ENCODE results near the gene RNF220.
A peak's percentile ranks its signal among the peaks of the same experiment; 100 is the strongest.
"Not testable (repeated sequence)": the region's sequence is repeated elsewhere in the genome, so short reads cannot be mapped to it uniquely, and the experiment has no call there.

Gene RNF220

GRCh38 chr1:44553771-44554170, 148.7 kb downstream of the RNF220 start:
- DNase-seq, result no peak

- no peak for DNase-seq
Measured at GRCh38 chr1:44554706-44555105, 149.7 kb downstream of the RNF220 start.

- DNase-seq, result no peak
Measured at GRCh38 chr1:44557778-44558177, 152.7 kb downstream of the RNF220 start.

GRCh38 chr1:44558883-44559282, 153.8 kb downstream of the RNF220 start:
- no peak for DNase-seq

- DNase-seq, result no peak
Measured at GRCh38 chr1:44559330-44559729, 154.3 kb downstream of the RNF220 start.

- no peak for DNase-seq
Measured at GRCh38 chr1:44559913-44560312, 154.9 kb downstream of the RNF220 start.

GRCh38 chr1:44560696-44561095, 155.6 kb downstream of the RNF220 start:
- not testable (repeated sequence) for DNase-seq

- no peak for DNase-seq
Measured at GRCh38 chr1:44565259-44565750, 160.2 kb downstream of the RNF220 start.

- no peak for DNase-seq
Measured at GRCh38 chr1:44565833-44566232, 160.8 kb downstream of the RNF220 start.

GRCh38 chr1:44566281-44567046, 161.4 kb downstream of the RNF220 start:
- no peak for DNase-seq

GRCh38 chr1:44568128-44568900, 163.3 kb downstream of the RNF220 start:
- DNase-seq, result no peak

- no peak for DNase-seq
Measured at GRCh38 chr1:44569491-44569890, 164.4 kb downstream of the RNF220 start.

GRCh38 chr1:44571712-44572571, 166.9 kb downstream of the RNF220 start:
- peak; percentile 44 for DNase-seq

GRCh38 chr1:44572572-44572879, 167.5 kb downstream of the RNF220 start:
- DNase-seq, result no peak

GRCh38 chr1:44575396-44575795, 170.3 kb downstream of the RNF220 start:
- no peak for DNase-seq

- DNase-seq, result no peak
Measured at GRCh38 chr1:44576456-44577150, 171.5 kb downstream of the RNF220 start.

- DNase-seq, result no peak
Measured at GRCh38 chr1:44581205-44581604, 176.2 kb downstream of the RNF220 start.

- no peak for DNase-seq
Measured at GRCh38 chr1:44584167-44584566, 179.1 kb downstream of the RNF220 start.

GRCh38 chr1:44585315-44585920, 180.4 kb downstream of the RNF220 start:
- no peak for DNase-seq

- no peak for DNase-seq
Measured at GRCh38 chr1:44587796-44588460, 182.9 kb downstream of the RNF220 start.

GRCh38 chr1:44588551-44589210, 183.6 kb downstream of the RNF220 start:
- DNase-seq, result no peak
